ENCODE results near the gene POLE.

POLE gene

GRCh38 chr12:132641811-132642650 lies 45.1 kb downstream of the POLE start:
- POLR2A ChIA-PET, result no interaction called here
- CTCF ChIA-PET, result no interaction called here
- TF ChIP-seq SP1 (IDR thresholded peaks at IDR 0.05) (no peak), BHLHE40 (IDR thresholded peaks at IDR 0.05; ENCODE audit: borderline replicate concordance) (no peak), PKNOX1 (IDR thresholded peaks at IDR 0.05) (no peak), ELF4 (IDR thresholded peaks at IDR 0.05) (no peak), SUZ12 (IDR thresholded peaks at IDR 0.05) (no peak), L3MBTL2 (conservative IDR thresholded peaks at IDR 0.05) (no peak), ARNT (IDR thresholded peaks at IDR 0.05) (no peak), FOXK2 (IDR thresholded peaks at IDR 0.05) (no peak), LEF1 (IDR thresholded peaks at IDR 0.05; ENCODE audit: borderline replicate concordance) (no peak), CTBP1 (IDR thresholded peaks at IDR 0.05; ENCODE audit: borderline replicate concordance) (no peak), TARDBP (IDR thresholded peaks at IDR 0.05) (no peak), NFRKB (IDR thresholded peaks at IDR 0.05) (no peak), HDGF (IDR thresholded peaks at IDR 0.05; ENCODE audit: borderline replicate concordance) (no peak), ZNF384 (IDR thresholded peaks at IDR 0.05) (no peak)
- no peak for DNase-seq (ENCODE audit: extremely low spot score)

GRCh38 chr12:132640936-132641335 lies 46.2 kb downstream of the POLE start:
- ChIA-PET POLR2A (no interaction called here), CTCF (no interaction called here)
- DNase-seq (ENCODE audit: extremely low spot score), result no peak
- TF ChIP-seq PKNOX1 (IDR thresholded peaks at IDR 0.05) (no peak), LEF1 (IDR thresholded peaks at IDR 0.05; ENCODE audit: borderline replicate concordance) (no peak), CTBP1 (IDR thresholded peaks at IDR 0.05; ENCODE audit: borderline replicate concordance) (no peak), FOXK2 (IDR thresholded peaks at IDR 0.05) (no peak), BHLHE40 (IDR thresholded peaks at IDR 0.05; ENCODE audit: borderline replicate concordance) (no peak), NFRKB (IDR thresholded peaks at IDR 0.05) (no peak), ELF4 (IDR thresholded peaks at IDR 0.05) (no peak), HDGF (IDR thresholded peaks at IDR 0.05; ENCODE audit: borderline replicate concordance) (no peak), ARNT (IDR thresholded peaks at IDR 0.05) (no peak), SP1 (IDR thresholded peaks at IDR 0.05) (no peak), FOXA1 (IDR thresholded peaks at IDR 0.05) (no peak), L3MBTL2 (conservative IDR thresholded peaks at IDR 0.05) (no peak), ZNF384 (IDR thresholded peaks at IDR 0.05) (no peak), TARDBP (IDR thresholded peaks at IDR 0.05) (no peak), FOXM1 (IDR thresholded peaks at IDR 0.05; ENCODE audit: borderline replicate concordance) (no peak), SUZ12 (IDR thresholded peaks at IDR 0.05) (no peak)

GRCh38 chr12:132639956-132640520 lies 47.1 kb downstream of the POLE start:
- TF ChIP-seq PKNOX1 (IDR thresholded peaks at IDR 0.05) (no peak), ARNT (IDR thresholded peaks at IDR 0.05) (no peak), NFRKB (IDR thresholded peaks at IDR 0.05) (no peak), BHLHE40 (IDR thresholded peaks at IDR 0.05; ENCODE audit: borderline replicate concordance) (no peak), FOXK2 (IDR thresholded peaks at IDR 0.05) (no peak)
- no peak for DNase-seq (ENCODE audit: extremely low spot score)
- CTCF ChIA-PET, result no interaction called here
- POLR2A ChIA-PET, result no interaction called here

- ChIA-PET POLR2A (no interaction called here), CTCF (interaction anchor here (0.9 to 1.4 kb wide), 7 partner anchors 10 to 225 kb away, joined by 3 to 5 read pairs (median 4); no protein-coding TSS in a partner anchor)
- peak; percentile 74 for DNase-seq (ENCODE audit: extremely low spot score)
- no peak for TF ChIP-seq PKNOX1 (IDR thresholded peaks at IDR 0.05)
- no peak for TF ChIP-seq FOXM1 (IDR thresholded peaks at IDR 0.05; ENCODE audit: borderline replicate concordance)
- no peak for TF ChIP-seq TARDBP (IDR thresholded peaks at IDR 0.05)
- TF ChIP-seq ZNF384 (IDR thresholded peaks at IDR 0.05), result no peak
- no peak for TF ChIP-seq FOXK2 (IDR thresholded peaks at IDR 0.05)
- no peak for TF ChIP-seq LEF1 (IDR thresholded peaks at IDR 0.05; ENCODE audit: borderline replicate concordance)
- no peak for TF ChIP-seq L3MBTL2 (conservative IDR thresholded peaks at IDR 0.05)
- no peak for TF ChIP-seq HDGF (IDR thresholded peaks at IDR 0.05; ENCODE audit: borderline replicate concordance)
- no peak for TF ChIP-seq SP1 (IDR thresholded peaks at IDR 0.05)
- TF ChIP-seq CTBP1 (IDR thresholded peaks at IDR 0.05; ENCODE audit: borderline replicate concordance), result no peak
- TF ChIP-seq FOXA1 (IDR thresholded peaks at IDR 0.05), result no peak
- no peak for TF ChIP-seq NFRKB (IDR thresholded peaks at IDR 0.05)
- TF ChIP-seq SUZ12 (IDR thresholded peaks at IDR 0.05), result no peak
- TF ChIP-seq ELF4 (IDR thresholded peaks at IDR 0.05), result no peak
Observed at GRCh38 chr12:132638541-132639408, 48.4 kb downstream of the POLE start.

- POLR2A ChIA-PET, result no interaction called here
Observed at GRCh38 chr12:132637811-132638210, 49.3 kb downstream of the POLE start.

More at GRCh38 chr12:132637811-132638210, 49.3 kb downstream of the POLE start:
- DNase-seq (ENCODE audit: extremely low spot score), result no peak
- CTCF ChIA-PET, result interaction anchor here (0.9 kb wide), 1 partner anchor 224 kb away, joined by 4 read pairs; no protein-coding TSS in a partner anchor
- TF ChIP-seq SUZ12 (IDR thresholded peaks at IDR 0.05), result no peak
- TF ChIP-seq BHLHE40 (IDR thresholded peaks at IDR 0.05; ENCODE audit: borderline replicate concordance), result no peak
- TF ChIP-seq L3MBTL2 (conservative IDR thresholded peaks at IDR 0.05), result no peak
- no peak for TF ChIP-seq HDGF (IDR thresholded peaks at IDR 0.05; ENCODE audit: borderline replicate concordance)
- no peak for TF ChIP-seq TARDBP (IDR thresholded peaks at IDR 0.05)
- no peak for TF ChIP-seq ZNF384 (IDR thresholded peaks at IDR 0.05)
- no peak for TF ChIP-seq ARNT (IDR thresholded peaks at IDR 0.05)
- TF ChIP-seq LEF1 (IDR thresholded peaks at IDR 0.05; ENCODE audit: borderline replicate concordance), result no peak
- no peak for TF ChIP-seq SP1 (IDR thresholded peaks at IDR 0.05)
- no peak for TF ChIP-seq FOXK2 (IDR thresholded peaks at IDR 0.05)
- TF ChIP-seq CTBP1 (IDR thresholded peaks at IDR 0.05; ENCODE audit: borderline replicate concordance), result no peak
- TF ChIP-seq PKNOX1 (IDR thresholded peaks at IDR 0.05), result no peak
- no peak for TF ChIP-seq FOXM1 (IDR thresholded peaks at IDR 0.05; ENCODE audit: borderline replicate concordance)
- TF ChIP-seq FOXA1 (IDR thresholded peaks at IDR 0.05), result no peak
- TF ChIP-seq NFRKB (IDR thresholded peaks at IDR 0.05), result no peak
- TF ChIP-seq ELF4 (IDR thresholded peaks at IDR 0.05), result no peak

Data from HEK293T (cell line).